ENCODE measurements around the gene RAC2. TPM values are rescaled to one million over a fixed set of nuclear protein-coding genes. Genes with fewer than 3 reads are reported as not detected.

RAC2 gene
- total RNA-seq, 2 experiments from 2014 or later = 834 to 907 TPM

- DNase-seq = no peak
- Mint-ChIP-seq H3K9me3 (ENCODE audit: low read depth) (no peaks in the 10 kb centered on the region), H3K4me3 (peak overlapping the region; percentile 100), H3K36me3 (peaks cover 34% of the 10 kb centered on the region), H3K27me3 (no peaks in the 10 kb centered on the region), H3K27ac (peak overlapping the region; percentile 98), H3K4me1 (peaks cover 41% of the 10 kb centered on the region)
- CTCF ChIA-PET = interaction anchor here (1.0 to 9.9 kb wide), 17 partner anchors 8 to 322 kb away, joined by 3 to 112 read pairs (median 5); partner anchors contain the start of gene CYTH4
- ATAC-seq = no peak
These were observed 1.1 kb upstream of the RAC2 start for GRCh38 chr22:37244922-37245722.

GRCh38 chr22:37243402-37244113 lies 511 bp downstream of the RAC2 start:
- no peaks in the 10 kb centered on the region for H3K9me3 Mint-ChIP-seq (ENCODE audit: low read depth)
- no peaks in the 10 kb centered on the region for H3K27me3 Mint-ChIP-seq

GRCh38 chr22:37242395-37242918 lies 1.6 kb downstream of the RAC2 start:
- H3K4me3 Mint-ChIP-seq = peak overlapping the region; percentile 100
- H3K9me3 Mint-ChIP-seq (ENCODE audit: low read depth) = no peaks in the 10 kb centered on the region
- DNase-seq (peak; percentile 99), ATAC-seq (peak; percentile 75)
- H3K27ac Mint-ChIP-seq = peak overlapping the region; percentile 98
- H3K27me3 Mint-ChIP-seq = no peaks in the 10 kb centered on the region
- CTCF ChIA-PET = interaction anchor here (0.8 to 9.9 kb wide), 22 partner anchors 11 to 387 kb away, joined by 3 to 112 read pairs (median 6); partner anchors contain the start of genes CYTH4, IL2RB, MPST and TST
- H3K36me3 Mint-ChIP-seq = peaks cover 58% of the 10 kb centered on the region
- peaks cover 60% of the 10 kb centered on the region for H3K4me1 Mint-ChIP-seq

More at GRCh38 chr22:37243402-37244113, 511 bp downstream of the RAC2 start:
- Mint-ChIP-seq H3K4me1 (peaks cover 55% of the 10 kb centered on the region), H3K4me3 (peak overlapping the region; percentile 100), H3K36me3 (peaks cover 48% of the 10 kb centered on the region), H3K27ac (peak overlapping the region; percentile 98)
- ATAC-seq (no peak), DNase-seq (peak; percentile 71)
- CTCF ChIA-PET = interaction anchor here (0.8 to 9.9 kb wide), 18 partner anchors 11 to 323 kb away, joined by 3 to 112 read pairs (median 6); partner anchors contain the start of genes IL2RB and MFNG

GRCh38 chr22:37241351-37242142 lies 2.5 kb downstream of the RAC2 start:
- Mint-ChIP-seq H3K27ac (peak overlapping the region; percentile 98), H3K27me3 (no peaks in the 10 kb centered on the region), H3K4me3 (peak overlapping the region; percentile 100), H3K9me3 (ENCODE audit: low read depth) (no peaks in the 10 kb centered on the region), H3K36me3 (peaks cover 66% of the 10 kb centered on the region), H3K4me1 (peaks cover 67% of the 10 kb centered on the region)
- ATAC-seq (peak; percentile 13), DNase-seq (peak; percentile 88)
- CTCF ChIA-PET = interaction anchor here (0.9 to 9.9 kb wide), 19 partner anchors 10 to 386 kb away, joined by 3 to 112 read pairs (median 6); partner anchors contain the start of genes CYTH4, MPST and TST

GRCh38 chr22:37240941-37241320 lies 3.1 kb downstream of the RAC2 start:
- Mint-ChIP-seq H3K4me3 (peak overlapping the region; percentile 100), H3K4me1 (peaks cover 73% of the 10 kb centered on the region), H3K36me3 (peaks cover 72% of the 10 kb centered on the region), H3K27ac (peak overlapping the region; percentile 98), H3K27me3 (no peaks in the 10 kb centered on the region), H3K9me3 (ENCODE audit: low read depth) (no peaks in the 10 kb centered on the region)
- no peak for ATAC-seq
- no peak for DNase-seq
- CTCF ChIA-PET = interaction anchor here (1.0 to 9.9 kb wide), 8 partner anchors 10 to 188 kb away, joined by 3 to 112 read pairs (median 10); no protein-coding TSS in a partner anchor

GRCh38 chr22:37240240-37240940 lies 3.7 kb downstream of the RAC2 start:
- CTCF ChIA-PET = interaction anchor here (1.1 to 9.9 kb wide), 6 partner anchors 9 to 78 kb away, joined by 4 to 112 read pairs (median 24); no protein-coding TSS in a partner anchor
- H3K27me3 Mint-ChIP-seq = no peaks in the 10 kb centered on the region
- H3K9me3 Mint-ChIP-seq (ENCODE audit: low read depth) = no peaks in the 10 kb centered on the region
- H3K36me3 Mint-ChIP-seq = peaks cover 78% of the 10 kb centered on the region
- DNase-seq = no peak
- H3K27ac Mint-ChIP-seq = peak overlapping the region; percentile 98
- peak overlapping the region; percentile 100 for H3K4me3 Mint-ChIP-seq
- H3K4me1 Mint-ChIP-seq = peaks cover 75% of the 10 kb centered on the region
- no peak for ATAC-seq

- Mint-ChIP-seq H3K36me3 (peaks cover 85% of the 10 kb centered on the region), H3K27me3 (no peaks in the 10 kb centered on the region), H3K4me3 (peak overlapping the region; percentile 100), H3K9me3 (ENCODE audit: low read depth) (no peaks in the 10 kb centered on the region), H3K4me1 (peaks cover 75% of the 10 kb centered on the region), H3K27ac (peak overlapping the region; percentile 98)
- DNase-seq (no peak), ATAC-seq (no peak)
- CTCF ChIA-PET = interaction anchor here (0.9 to 9.9 kb wide), 6 partner anchors 8 to 75 kb away, joined by 3 to 112 read pairs (median 9); partner anchors contain the start of gene CYTH4
These were observed 4.5 kb downstream of the RAC2 start for GRCh38 chr22:37239336-37240239.

- Mint-ChIP-seq H3K27me3 (no peaks in the 10 kb centered on the region), H3K4me3 (peak overlapping the region; percentile 100), H3K27ac (peak overlapping the region; percentile 98), H3K36me3 (peaks cover 94% of the 10 kb centered on the region), H3K9me3 (ENCODE audit: low read depth) (no peaks in the 10 kb centered on the region), H3K4me1 (peaks cover 90% of the 10 kb centered on the region)
- CTCF ChIA-PET = interaction anchor here (0.6 to 9.9 kb wide), 17 partner anchors 6 to 329 kb away, joined by 3 to 112 read pairs (median 4); partner anchors contain the start of gene CYTH4
- DNase-seq (no peak), ATAC-seq (no peak)
These were observed 6.4 kb downstream of the RAC2 start for GRCh38 chr22:37237371-37238268.

GRCh38 chr22:37235897-37236607 lies 8.0 kb downstream of the RAC2 start:
- no peak for DNase-seq
- Mint-ChIP-seq H3K4me1 (peaks cover 99% of the 10 kb centered on the region), H3K4me3 (peak overlapping the region; percentile 51), H3K27me3 (no peaks in the 10 kb centered on the region), H3K36me3 (peaks cover 94% of the 10 kb centered on the region), H3K27ac (peak overlapping the region; percentile 89), H3K9me3 (ENCODE audit: low read depth) (no peaks in the 10 kb centered on the region)
- ATAC-seq = no peak
- CTCF ChIA-PET = interaction anchor here (4.2 kb wide), 1 partner anchor 25 kb away, joined by 31 read pairs; no protein-coding TSS in a partner anchor

Data from activated CD8-positive, alpha-beta memory T cell treated with anti-CD3 and anti-CD28 coated beads, Interleukin-2, amount 10 ng/mL, durations not matched to agents 7 days and 5 days (primary cell).